Motor neuron (in vitro differentiated cells): Measurements from ENCODE around the gene RPTOR. TPM values are rescaled to one million over a fixed set of nuclear protein-coding genes. Genes with fewer than 3 reads are reported as not detected.
A peak's percentile ranks its signal among the peaks of the same experiment; 100 is the strongest.

Source experiments
- ATAC-seq, 8 experiments: fragments of 200-7000 bp; cut with Tn5 transposase; replicated peaks in 6 of 8; 2 replicates each; pipeline ENCODE4 v1.8.0; 2021; ENCODE audit warnings: mild to moderate bottlenecking in 8 of 8, moderate library complexity in 8 of 8
- H3K27ac ChIP-seq, 2 donors: fragments of 250-450 bp; sonication (Bioruptor Pico); 2 replicates each; pipeline ENCODE4 v1.9.0; 2021; ENCODE audit warnings: antibody characterized with exemption in 2 of 2, mild to moderate bottlenecking in 2 of 2, moderate library complexity in 1 of 2
- H3K4me1 ChIP-seq, 2 donors: fragments of 250-450 bp; sonication (Bioruptor Pico); replicated peaks in 1 of 2; 2 replicates each; pipeline ENCODE4 v1.6.1; 2021; ENCODE audit warnings: antibody characterized with exemption in 2 of 2, mild to moderate bottlenecking in 2 of 2, moderate library complexity in 1 of 2
- H3K4me3 ChIP-seq, 5 donors: fragments of 250-450 bp; sonication (Bioruptor Pico); 2 replicates each; pipeline ENCODE4 v1.9.0; 2021; ENCODE audit warnings: antibody characterized with exemption in 5 of 5, mild to moderate bottlenecking in 5 of 5, moderate library complexity in 4 of 5
- WGBS, 10 experiments: fragments of 450-650 bp; shearing (Covaris generic); methylation state at CpG; one replicate each; pipeline ENCODE4 v1.0.0; 2022; 5-methylcytosine and 5-hydroxymethylcytosine counted together
- in situ Hi-C, 9 experiments: fragments of 400-800 bp; cut with MboI; loops; one replicate each; pipeline ENCODE4 v1.15.0; 2021; ENCODE audit warnings: low sequenced_read_pairs in 9 of 9, low pct_unique_long_range_greater_than_20kb in 2 of 9; ENCODE audit not compliant: unreplicated experiment in 9 of 9
- total RNA-seq, 8 experiments: library from RNA; unstranded; fragments of 300-600 nt; gene quantifications; 2 replicates each; pipeline versions ENCODE4 v1.2.3 to v1.2.4, GENCODE V29; 2022

RPTOR gene
- total RNA-seq, 8 experiments from 2014 or later = 15.6 to 53.3 (median 19.2) TPM

DNA sequence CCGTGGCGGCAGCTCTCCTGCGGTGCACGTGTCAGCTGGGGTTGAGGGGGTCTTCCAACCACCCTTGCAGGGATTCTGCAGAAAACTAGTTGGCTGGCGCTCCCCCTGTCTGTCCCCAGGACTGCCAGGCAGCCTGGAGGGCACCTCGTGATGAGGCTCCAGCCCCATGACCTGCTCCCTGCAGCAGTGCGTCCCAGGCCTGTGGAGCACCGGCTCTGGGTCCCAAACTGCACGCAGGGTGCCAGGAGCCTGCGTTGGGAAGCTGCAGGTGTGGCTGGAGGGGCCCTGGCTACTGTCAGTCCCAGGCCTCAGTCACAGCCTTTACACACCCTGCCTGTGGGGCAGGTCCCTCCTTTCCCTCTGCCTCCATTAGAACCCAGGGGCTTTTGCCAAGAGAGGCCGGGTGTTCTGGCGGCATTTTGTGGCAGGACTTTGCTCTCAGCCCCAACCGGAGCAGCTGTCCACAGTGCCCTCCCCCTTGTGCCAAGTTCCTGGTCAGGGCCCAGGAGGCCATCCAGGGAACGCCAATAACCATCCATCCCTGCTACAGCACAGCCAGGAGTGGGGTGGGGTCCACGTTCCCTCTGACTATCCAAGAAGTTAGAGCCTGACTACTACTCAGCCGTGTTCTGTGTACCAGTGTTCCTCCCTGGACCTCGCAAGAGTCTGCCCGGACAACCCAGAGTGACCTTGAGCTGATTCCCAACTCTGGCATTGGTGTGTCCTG, 456.2 kb downstream of the RPTOR start:
- WGBS, 10 experiments = 70 to 100% (median 80%) methylated on average over 2 to 4 of the region's 18 CpGs; no CpG with 5 or more reads in 5 of the 10 experiments
- Histone ChIP-seq H3K4me1 (peaks cover 5 to 25% of the 10 kb centered on the region in 2 donors), H3K4me3 (no peak overlapping the region), H3K27ac (no peak overlapping the region)
- in situ Hi-C loops = loop anchor here in 2 of 9 experiments (25.0 kb wide), 2 partner anchors 112 to 237 kb away; partner anchors contain the start of genes NDUFAF8 (in 1 of the 2) and TEPSIN (in 1 of the 2)
- ATAC-seq = peak in 1 of 8 experiments; percentile 7

DNA sequence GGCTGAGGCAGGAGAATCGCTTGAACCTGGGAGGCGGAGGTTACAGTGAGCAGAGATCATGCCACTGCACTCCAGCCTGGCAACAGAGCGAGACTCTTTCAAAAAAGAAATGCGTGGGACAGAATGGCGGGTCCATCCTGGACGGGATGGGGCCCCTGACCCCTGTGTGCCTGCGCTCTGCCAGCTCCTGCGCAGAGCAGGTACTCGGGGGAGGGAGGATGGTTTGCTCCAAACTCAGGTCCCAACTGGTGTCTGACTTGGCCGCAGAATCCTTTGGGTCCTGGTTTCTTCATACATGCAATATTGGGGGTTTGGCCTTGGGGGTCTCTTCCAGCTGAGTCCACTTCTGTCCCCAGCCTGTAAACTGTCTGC, 457.4 kb downstream of the RPTOR start:
- H3K4me1 ChIP-seq = peaks cover 5 to 25% of the 10 kb centered on the region in 2 donors
- no peak for ATAC-seq
- in situ Hi-C loops = loop anchor here in 2 of 9 experiments (25.0 kb wide), 2 partner anchors 110 to 235 kb away; partner anchors contain the start of genes NDUFAF8 (in 1 of the 2) and TEPSIN (in 1 of the 2)
- WGBS, 10 experiments = 79 to 100% (median 86%) methylated on average over 1 to 9 of the region's 10 CpGs; no CpG with 5 or more reads in 4 of the 10 experiments
- no peak overlapping the region for H3K4me3 ChIP-seq
- no peak overlapping the region for H3K27ac ChIP-seq

DNA sequence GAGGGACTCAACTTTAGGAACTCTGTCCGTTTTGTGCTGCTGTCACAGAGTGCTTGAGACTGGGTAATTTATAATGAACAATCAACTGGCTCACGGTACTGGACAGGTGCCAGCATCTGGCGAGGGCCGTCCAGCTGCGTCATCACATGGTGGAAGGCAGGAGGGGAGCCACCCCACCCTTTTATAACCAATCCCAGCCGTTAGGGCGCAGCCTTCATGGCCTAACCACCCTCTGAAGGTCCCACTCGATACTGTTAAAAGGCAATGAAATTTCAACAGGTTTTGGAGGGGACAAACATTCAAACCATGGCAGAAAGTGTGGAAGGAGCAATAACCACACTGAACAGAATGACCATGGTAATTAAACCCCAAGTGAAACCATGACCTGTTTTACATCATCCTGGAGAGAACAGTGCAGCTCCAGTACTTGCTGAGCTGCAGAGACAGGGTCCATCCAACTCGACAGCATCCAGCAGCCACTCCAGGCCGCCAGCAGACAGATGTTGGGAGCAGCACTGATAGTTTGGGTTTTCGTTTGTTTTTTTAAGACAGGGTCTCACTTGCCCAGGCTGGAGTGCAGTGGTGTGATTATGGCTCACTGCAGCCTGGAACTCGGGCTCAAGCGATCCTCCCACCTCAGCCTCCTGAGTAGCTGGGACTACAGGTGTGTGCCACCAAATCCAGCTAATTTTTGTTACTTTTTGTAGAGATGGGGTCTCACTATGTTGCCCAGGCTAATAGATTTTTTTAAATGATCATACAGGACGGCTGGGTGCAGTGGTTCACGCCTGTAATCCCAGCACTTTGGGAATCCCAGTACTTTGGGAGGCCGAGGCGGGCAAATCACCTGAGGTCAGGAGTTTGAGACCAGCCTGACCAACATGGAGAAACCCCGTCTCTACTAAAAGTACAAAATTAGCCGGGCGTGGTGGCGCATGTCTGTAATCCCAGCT, 458.0 kb downstream of the RPTOR start:
- 0 to 100% (median 52%) methylated on average over 1 to 12 of the region's 21 CpGs for WGBS, 10 experiments
- ATAC-seq = peak in 4 of 8 experiments; percentile 32 to 67 (median 56)
- Histone ChIP-seq H3K4me3 (no peak overlapping the region), H3K4me1 (peaks cover 5 to 25% of the 10 kb centered on the region in 2 donors), H3K27ac (peak overlapping the region in 1 of 2 donors; percentile 84)
- in situ Hi-C loops = loop anchor here in 2 of 9 experiments (25.0 kb wide), 2 partner anchors 110 to 235 kb away; partner anchors contain the start of genes NDUFAF8 (in 1 of the 2) and TEPSIN (in 1 of the 2)

DNA sequence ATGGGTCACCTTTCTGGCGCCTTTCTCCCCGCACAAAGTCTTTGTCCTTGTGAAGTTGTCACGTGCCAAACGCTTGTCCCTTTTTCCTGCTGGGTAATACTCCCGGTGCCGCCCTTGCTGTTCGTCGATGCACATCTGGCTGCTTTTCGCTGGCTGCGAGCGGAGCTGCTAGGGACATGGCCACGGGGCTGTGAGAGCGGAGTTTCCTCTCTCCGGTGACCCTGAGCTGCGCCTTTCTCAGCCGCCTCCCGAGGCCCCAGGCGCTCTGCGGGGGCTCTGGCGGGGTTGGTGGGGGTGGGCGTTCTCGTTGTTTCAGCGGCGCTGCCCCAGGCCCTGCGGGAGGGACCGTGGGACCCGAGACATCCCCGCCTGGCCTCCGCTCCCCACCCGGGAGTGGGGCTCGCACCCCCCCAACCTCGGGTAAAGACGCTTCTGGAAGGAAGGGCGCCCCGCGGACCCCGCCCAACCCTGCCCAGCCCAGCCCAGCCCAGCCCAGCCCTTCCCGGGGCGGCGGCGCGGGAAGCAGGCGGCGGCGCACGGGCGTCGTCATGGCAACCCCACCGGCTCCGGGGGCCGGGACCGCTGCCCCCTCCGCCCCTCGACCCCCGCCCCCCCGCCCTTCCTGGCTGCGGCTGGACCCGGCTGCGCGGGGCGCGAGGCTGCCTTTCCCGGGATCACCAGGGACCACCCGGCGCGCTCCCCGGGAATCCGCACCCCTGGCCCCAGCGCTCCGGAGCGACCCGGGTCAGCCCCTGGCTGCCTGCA, 459.3 kb downstream of the RPTOR start:
- peaks cover 5 to 25% of the 10 kb centered on the region in 2 donors for H3K4me1 ChIP-seq
- 0 to 20% (median 13%) methylated on average over 2 to 4 of the region's 72 CpGs; no CpG with 5 or more reads in 4 of the 10 experiments for whole genome bisulfite sequencing, 10 experiments
- H3K27ac ChIP-seq = peak overlapping the region in 1 of 2 donors; percentile 84
- in situ Hi-C loops = loop anchor here in 2 of 9 experiments (25.0 kb wide), 2 partner anchors 108 to 233 kb away; partner anchors contain the start of genes NDUFAF8 (in 1 of the 2) and TEPSIN (in 1 of the 2)
- ATAC-seq = peak; percentile 31 to 87 (median 78)
- peak overlapping the region; percentile 32 to 49 (median 38) for H3K4me3 ChIP-seq

DNA sequence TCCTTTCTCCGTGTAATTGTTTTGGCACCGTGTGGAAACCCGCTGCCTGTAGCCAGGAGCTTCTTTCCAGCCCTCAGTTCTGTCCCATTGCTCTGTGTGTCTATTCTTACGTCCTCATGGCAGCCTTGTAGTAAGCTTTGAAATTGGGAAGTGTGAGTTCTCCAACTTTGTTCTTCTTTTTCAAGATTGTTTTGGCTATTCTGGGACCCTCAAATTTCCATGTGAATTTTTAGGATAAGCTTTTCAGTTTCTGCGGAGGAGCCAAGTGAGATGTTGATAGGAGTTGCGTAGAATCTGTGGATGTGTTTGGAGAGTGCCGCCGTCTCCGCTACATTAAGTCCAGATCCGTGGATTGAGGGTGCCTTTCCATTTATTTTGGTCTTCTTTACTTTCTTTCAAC, 462.3 kb downstream of the RPTOR start:
- no peak overlapping the region for H3K4me3 ChIP-seq
- in situ Hi-C loops = loop anchor here in 2 of 9 experiments (25.0 kb wide), 2 partner anchors 105 to 230 kb away; partner anchors contain the start of genes NDUFAF8 (in 1 of the 2) and TEPSIN (in 1 of the 2)
- no peak overlapping the region for H3K27ac ChIP-seq
- peaks cover 5 to 24% of the 10 kb centered on the region in 2 donors for H3K4me1 ChIP-seq
- no peak for ATAC-seq
- 42 to 94% (median 67%) methylated on average over 6 to 9 of the region's 10 CpGs; no CpG with 5 or more reads in 1 of the 10 experiments for WGBS, 10 experiments

DNA sequence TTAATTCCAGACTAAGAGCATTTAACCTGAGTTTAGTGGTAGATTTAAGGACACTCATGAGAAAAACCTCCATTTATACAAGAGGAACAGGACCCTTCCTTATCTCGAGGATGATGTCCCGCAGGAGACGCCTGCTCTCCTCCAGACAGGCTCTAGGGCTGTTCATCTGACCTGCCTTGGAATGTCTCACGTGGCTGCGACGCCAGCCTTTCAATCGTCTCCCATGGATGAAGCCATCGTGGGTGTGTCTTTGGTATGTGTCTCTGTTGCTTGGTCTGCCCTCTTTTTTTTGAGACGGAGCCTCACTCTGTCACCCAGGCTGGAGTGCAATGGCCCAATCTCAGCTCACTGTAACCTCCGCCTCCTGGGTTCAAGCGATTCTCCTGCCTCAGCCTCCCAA, 463.5 kb downstream of the RPTOR start:
- WGBS, 10 experiments = 20 to 90% (median 69%) methylated on average over 2 to 6 of the region's 11 CpGs; no CpG with 5 or more reads in 4 of the 10 experiments
- no peak overlapping the region for H3K4me3 ChIP-seq
- in situ Hi-C loops = loop anchor here in 2 of 9 experiments (25.0 kb wide), 2 partner anchors 104 to 229 kb away; partner anchors contain the start of genes NDUFAF8 (in 1 of the 2) and TEPSIN (in 1 of the 2)
- ATAC-seq = no peak
- H3K4me1 ChIP-seq = peaks cover 5 to 13% of the 10 kb centered on the region in 2 donors
- H3K27ac ChIP-seq = no peak overlapping the region

DNA sequence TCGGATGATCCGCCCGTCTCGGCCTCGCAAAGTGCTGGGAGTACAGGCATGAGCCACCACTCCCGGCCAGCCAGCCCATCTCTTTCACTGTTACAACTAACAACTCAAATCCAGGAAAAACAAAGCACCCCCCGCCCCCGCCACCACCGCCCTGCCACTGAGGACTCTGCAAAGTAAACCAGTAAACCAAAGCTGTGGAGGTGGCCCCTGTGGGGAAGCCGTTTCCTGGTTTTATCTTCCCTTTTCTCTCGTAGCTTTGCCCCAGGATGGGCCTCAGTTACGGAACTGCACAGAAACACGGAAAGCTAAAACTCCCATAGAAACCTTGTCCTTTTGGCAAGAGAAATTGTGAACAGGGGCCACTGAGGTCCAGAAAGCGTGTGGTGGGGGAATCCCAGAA, 464.5 kb downstream of the RPTOR start:
- in situ Hi-C loops = loop anchor here in 2 of 9 experiments (25.0 kb wide), 2 partner anchors 103 to 228 kb away; partner anchors contain the start of genes NDUFAF8 (in 1 of the 2) and TEPSIN (in 1 of the 2)
- Histone ChIP-seq H3K27ac (no peak overlapping the region), H3K4me3 (no peak overlapping the region), H3K4me1 (peaks cover 0 to 5% of the 10 kb centered on the region in 2 donors)
- no peak for ATAC-seq
- WGBS, 10 experiments = 20 to 90% (median 74%) methylated on average over 1 to 12 of the region's 14 CpGs; no CpG with 5 or more reads in 4 of the 10 experiments

DNA sequence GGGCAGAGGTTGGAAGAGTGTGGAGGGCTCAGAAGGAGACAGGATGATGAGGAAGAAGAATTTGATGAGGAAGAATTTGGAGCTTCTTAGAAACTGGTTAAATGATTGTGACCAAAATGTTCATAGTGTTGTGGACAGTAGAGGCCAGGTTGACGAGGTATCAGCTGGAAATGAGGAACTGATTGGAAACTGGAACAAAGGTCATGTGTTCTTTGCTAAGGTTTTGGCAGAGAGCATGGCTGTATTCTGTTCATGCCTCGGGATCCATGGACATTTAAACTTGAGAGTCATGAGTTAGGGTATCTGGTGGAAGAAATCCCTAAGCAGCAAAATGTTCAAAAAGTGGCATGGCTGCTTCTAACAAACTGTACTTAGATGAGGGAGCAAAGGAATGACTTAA, 466.3 kb downstream of the RPTOR start:
- Histone ChIP-seq H3K27ac (no peak overlapping the region), H3K4me3 (no peak overlapping the region), H3K4me1 (no peaks in the 10 kb centered on the region)
- ATAC-seq = no peak
- WGBS, 10 experiments = 40 to 95% (median 60%) methylated on average over 1 to 2 of the region's 2 CpGs; no CpG with 5 or more reads in 3 of the 10 experiments
- in situ Hi-C loops = loop anchor here in 2 of 9 experiments (25.0 kb wide), 2 partner anchors 101 to 226 kb away; partner anchors contain the start of genes NDUFAF8 (in 1 of the 2) and TEPSIN (in 1 of the 2)

DNA sequence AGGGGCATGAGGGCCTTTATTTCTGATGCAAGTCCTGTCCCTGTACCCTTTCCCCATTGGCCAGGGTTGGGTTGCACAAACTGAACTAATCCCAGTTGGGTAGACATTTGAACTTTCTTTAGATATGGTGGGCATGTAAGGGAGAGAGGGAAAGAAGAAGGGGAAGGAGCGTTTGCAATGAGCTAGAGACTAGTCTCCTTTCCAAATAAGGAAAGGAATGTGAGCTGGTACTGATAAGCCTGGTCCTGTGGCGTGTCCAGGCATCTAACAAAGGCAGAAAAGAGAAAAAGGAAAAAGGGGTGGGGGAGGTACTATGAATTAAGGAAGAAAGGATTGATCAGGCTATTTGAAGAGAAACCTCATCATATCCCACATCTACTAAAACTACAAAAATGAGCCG, 467.3 kb downstream of the RPTOR start:
- H3K27ac ChIP-seq = no peak overlapping the region
- WGBS, 10 experiments = 0 to 100% (median 60%) methylated on average over 1 to 3 of the region's 3 CpGs; no CpG with 5 or more reads in 1 of the 10 experiments
- in situ Hi-C loops = loop anchor here in 2 of 9 experiments (25.0 kb wide), 2 partner anchors 100 to 225 kb away; partner anchors contain the start of genes NDUFAF8 (in 1 of the 2) and TEPSIN (in 1 of the 2)
- H3K4me3 ChIP-seq = no peak overlapping the region
- H3K4me1 ChIP-seq = no peaks in the 10 kb centered on the region
- ATAC-seq = no peak

DNA sequence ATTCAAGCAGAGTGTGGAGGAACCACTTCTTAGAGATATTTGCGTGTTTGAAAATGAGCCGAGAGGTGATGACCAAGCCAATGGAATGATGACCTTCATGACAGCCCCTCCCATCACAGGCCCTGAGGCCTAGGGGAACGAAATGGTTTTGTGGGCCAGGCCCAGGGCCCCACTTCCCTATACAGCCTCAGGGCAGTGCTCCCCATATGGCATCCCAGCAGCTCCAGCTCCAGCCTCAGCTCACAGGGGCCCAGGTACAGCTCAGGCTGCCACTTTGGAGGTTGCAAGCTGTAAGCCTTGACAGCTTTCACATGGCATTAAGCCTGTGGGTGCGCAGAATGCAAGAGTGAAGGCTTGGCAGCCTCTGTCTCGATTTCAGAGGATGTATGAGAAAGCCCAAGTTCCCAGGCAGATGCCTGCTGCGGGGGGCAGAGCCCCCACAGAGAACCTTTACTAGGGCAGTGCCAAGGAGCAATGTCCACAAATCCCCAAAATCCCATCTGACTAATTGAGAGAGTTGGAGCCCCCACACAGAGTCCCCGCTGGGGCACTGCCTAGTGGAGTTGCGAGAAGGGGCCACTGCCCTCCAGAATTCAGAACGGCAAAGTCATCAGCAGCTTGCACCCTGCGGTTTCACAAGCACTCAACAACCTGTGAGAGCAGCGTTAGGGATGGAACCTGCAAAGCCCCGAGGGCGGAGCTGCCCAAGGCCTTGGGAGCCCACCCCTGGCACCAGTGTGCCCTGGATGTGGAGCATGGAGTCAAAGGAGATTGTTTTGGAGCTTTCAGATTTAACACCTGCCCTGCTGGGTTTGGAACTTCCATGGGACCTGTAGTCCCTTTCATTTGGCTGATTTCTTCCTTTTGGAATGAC, 468.2 kb downstream of the RPTOR start:
- Histone ChIP-seq H3K27ac (no peak overlapping the region), H3K4me3 (no peak overlapping the region), H3K4me1 (peaks cover 2% of the 10 kb centered on the region in 2 donors)
- in situ Hi-C loops = loop anchor here in 2 of 9 experiments (25.0 kb wide), 2 partner anchors 99 to 224 kb away; partner anchors contain the start of genes NDUFAF8 (in 1 of the 2) and TEPSIN (in 1 of the 2)
- ATAC-seq = no peak
- WGBS, 10 experiments = 0 to 100% (median 83%) methylated on average over 1 to 6 of the region's 13 CpGs; no CpG with 5 or more reads in 3 of the 10 experiments
